PC-3 (cell line): ENCODE data around the gene ALX4.

Experiments
- EZH2phosphoT487 ChIP-seq: fragments of 300-600 bp; sonication (generic); IDR thresholded peaks from 2 replicates; pipeline ENCODE4 v1.6.1; 2018; ENCODE audit warnings: mild to moderate bottlenecking, antibody characterized with exemption, low read length, borderline replicate concordance
- TF ChIP-seq, protein P1 (sequence below): fragments of 300-600 bp; sonication (generic); conservative IDR thresholded peaks from 2 replicates; pipeline ENCODE4 v1.5.1; 2017; ENCODE audit warnings: antibody characterized with exemption, low read depth, mild to moderate bottlenecking, low read length

DNA sequence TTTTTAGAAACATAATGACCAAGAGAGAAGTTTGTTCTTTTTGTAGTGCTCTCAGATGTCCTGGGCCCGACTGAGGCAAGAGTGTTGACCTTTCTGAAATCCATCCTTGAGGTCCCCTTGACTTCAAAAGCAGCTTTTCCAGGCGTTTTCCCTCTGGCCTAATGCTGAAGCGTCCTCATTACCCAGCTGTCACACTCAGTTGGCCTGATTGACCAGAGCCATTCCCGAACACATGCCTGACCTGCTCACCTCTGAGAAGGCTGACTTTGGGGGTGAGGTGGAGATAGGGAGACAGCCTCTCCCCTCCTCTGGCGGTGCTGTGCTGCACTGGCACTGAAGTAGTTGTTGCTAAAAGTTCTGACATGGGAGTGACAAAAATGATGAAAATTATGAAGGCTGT is 66.9 kb downstream of the ALX4 start:
- TF ChIP-seq, protein P1, sequence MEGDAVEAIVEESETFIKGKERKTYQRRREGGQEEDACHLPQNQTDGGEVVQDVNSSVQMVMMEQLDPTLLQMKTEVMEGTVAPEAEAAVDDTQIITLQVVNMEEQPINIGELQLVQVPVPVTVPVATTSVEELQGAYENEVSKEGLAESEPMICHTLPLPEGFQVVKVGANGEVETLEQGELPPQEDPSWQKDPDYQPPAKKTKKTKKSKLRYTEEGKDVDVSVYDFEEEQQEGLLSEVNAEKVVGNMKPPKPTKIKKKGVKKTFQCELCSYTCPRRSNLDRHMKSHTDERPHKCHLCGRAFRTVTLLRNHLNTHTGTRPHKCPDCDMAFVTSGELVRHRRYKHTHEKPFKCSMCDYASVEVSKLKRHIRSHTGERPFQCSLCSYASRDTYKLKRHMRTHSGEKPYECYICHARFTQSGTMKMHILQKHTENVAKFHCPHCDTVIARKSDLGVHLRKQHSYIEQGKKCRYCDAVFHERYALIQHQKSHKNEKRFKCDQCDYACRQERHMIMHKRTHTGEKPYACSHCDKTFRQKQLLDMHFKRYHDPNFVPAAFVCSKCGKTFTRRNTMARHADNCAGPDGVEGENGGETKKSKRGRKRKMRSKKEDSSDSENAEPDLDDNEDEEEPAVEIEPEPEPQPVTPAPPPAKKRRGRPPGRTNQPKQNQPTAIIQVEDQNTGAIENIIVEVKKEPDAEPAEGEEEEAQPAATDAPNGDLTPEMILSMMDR: no peak
- no peak for TF ChIP-seq EZH2phosphoT487
